ENCODE results near the gene SCAPER. TPM values are rescaled to one million over a fixed set of nuclear protein-coding genes. Genes with fewer than 3 reads are reported as not detected.

Gene SCAPER
- total RNA-seq, 1 experiment from 2014 or later = 7.4 TPM

DNA sequence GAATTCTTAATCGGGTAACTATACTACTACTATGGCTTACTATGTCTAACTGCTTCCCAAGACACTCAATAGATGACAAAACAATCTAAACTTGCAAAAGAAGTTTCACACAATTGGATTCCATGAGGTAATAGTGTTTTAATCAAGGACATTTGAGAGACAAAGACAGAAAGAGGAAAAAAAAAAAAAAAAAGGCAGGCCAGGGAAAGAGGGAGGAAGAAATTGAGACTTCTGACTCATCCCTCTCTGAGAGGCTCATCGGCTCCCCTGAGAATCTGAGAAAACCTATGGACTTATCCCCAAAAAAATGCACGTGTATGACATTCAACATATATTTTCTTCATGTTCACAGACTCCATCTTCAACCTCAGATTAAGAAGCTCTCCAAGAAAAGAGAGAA lies 61.0 kb downstream of the SCAPER start:
- no peak overlapping the region for H2BK15ac ChIP-seq (ENCODE audit: low read depth, low read length)
- H3K27me3 ChIP-seq (ENCODE audit: insufficient read depth, low read length) = no peaks in the 10 kb centered on the region
- no peak overlapping the region for H3K27ac ChIP-seq (ENCODE audit: insufficient read length, low read depth, low read length)
- no peak overlapping the region for H3K18ac ChIP-seq (ENCODE audit: insufficient read length, low read depth, low read length)
- no peak overlapping the region for H3K56ac ChIP-seq (ENCODE audit: insufficient read length, low read depth, low read length)
- no peak overlapping the region for H2BK5ac ChIP-seq (ENCODE audit: insufficient read length, low read length)
- peaks cover 4 to 7% of the 10 kb centered on the region in 2 experiments for H3K4me1 Mint-ChIP-seq
- H2BK120ac ChIP-seq (ENCODE audit: low read depth, low read length, poor library complexity, severe bottlenecking) = no peak overlapping the region
- no peak overlapping the region for H2BK12ac ChIP-seq (ENCODE audit: insufficient read length, low read depth, low read length)
- no peak overlapping the region; a peak in 1 of 7 replicates for H3K27ac Mint-ChIP-seq
- no peak overlapping the region for H3K4me2 ChIP-seq (ENCODE audit: insufficient read depth, insufficient read length, low read length)
- H2AK5ac ChIP-seq (ENCODE audit: insufficient read length, low read length) = no peak overlapping the region
- no peaks in the 10 kb centered on the region for H3K79me2 ChIP-seq (ENCODE audit: insufficient read depth, low read length)
- H3K36me3 Mint-ChIP-seq (ENCODE audit: insufficient read depth in 1 of 3, low read depth in 3 of 3) = peaks cover 0 to 2% (median 0%) of the 10 kb centered on the region in 3 experiments; a peak in 1 of 7 replicates
- H3K9me3 Mint-ChIP-seq = no peaks in the 10 kb centered on the region
- H3K14ac ChIP-seq (ENCODE audit: insufficient read depth, low read length) = no peak overlapping the region
- H2AFZ ChIP-seq (ENCODE audit: low read length) = no peak overlapping the region
- no peaks in the 10 kb centered on the region for H3K79me1 ChIP-seq (ENCODE audit: insufficient read depth, low read depth, low read length, poor library complexity, severe bottlenecking)
- no peak overlapping the region for H2BK20ac ChIP-seq (ENCODE audit: low read depth, low read length, poor library complexity, severe bottlenecking)
- WGBS (ENCODE audit: extremely low coverage, insufficient read length, low lambda C conversion rate) = no CpG with 5 or more reads among the region's 3 CpGs
- H4K91ac ChIP-seq (ENCODE audit: insufficient read length, low read depth, low read length) = no peak overlapping the region
- H3K4me1 ChIP-seq (ENCODE audit: insufficient read depth, low read length) = no peaks in the 10 kb centered on the region
- H3K27me3 Mint-ChIP-seq (ENCODE audit: low read depth) = no peaks in the 10 kb centered on the region
- H3T11ph ChIP-seq (ENCODE audit: low read length) = no peak overlapping the region
- no peak overlapping the region for H3K4me3 Mint-ChIP-seq
- H4K5ac ChIP-seq (ENCODE audit: insufficient read length, low read depth, low read length) = no peak overlapping the region
- H3K4ac ChIP-seq (ENCODE audit: low read depth, low read length) = no peak overlapping the region
- no peak overlapping the region for H3K23ac ChIP-seq (ENCODE audit: insufficient read length, low read depth, low read length)
- TF ChIP-seq CTCF (conservative IDR thresholded peaks at IDR 0.05) = no peak
- no peak overlapping the region for H3K9ac ChIP-seq (ENCODE audit: extremely low read depth, insufficient read length, low read length)
- no peak for DNase-seq
- H4K8ac ChIP-seq (replicated peaks; ENCODE audit: insufficient read length, low read depth, low read length) = no peak overlapping the region
- H4K20me1 ChIP-seq (ENCODE audit: control insufficient read depth, insufficient read depth, insufficient read length) = no peaks in the 10 kb centered on the region
- H3K9me3 ChIP-seq (ENCODE audit: control insufficient read depth, low read depth, low read length) = no peaks in the 10 kb centered on the region
- no peaks in the 10 kb centered on the region for H3K23me2 ChIP-seq (ENCODE audit: insufficient read length, low read depth, low read length, poor library complexity, severe bottlenecking)

All from H9 (cell line).